Brain pericyte (primary cell): ENCODE measurements around the gene ORC6.

ENCODE experiments used
- DNase-seq: peaks from one replicate; pipeline ENCODE4 v3.0.0-alpha.2; 2012; ENCODE audit warnings: low read depth, low spot score

The ORC6 gene

GRCh38 chr16:46700048-46700447, 10.6 kb downstream of the ORC6 start:
- DNase-seq = no peak

- DNase-seq = no peak
Measured at GRCh38 chr16:46701615-46702014, 12.2 kb downstream of the ORC6 start.

GRCh38 chr16:46702030-46702429, 12.6 kb downstream of the ORC6 start:
- no peak for DNase-seq

DNA sequence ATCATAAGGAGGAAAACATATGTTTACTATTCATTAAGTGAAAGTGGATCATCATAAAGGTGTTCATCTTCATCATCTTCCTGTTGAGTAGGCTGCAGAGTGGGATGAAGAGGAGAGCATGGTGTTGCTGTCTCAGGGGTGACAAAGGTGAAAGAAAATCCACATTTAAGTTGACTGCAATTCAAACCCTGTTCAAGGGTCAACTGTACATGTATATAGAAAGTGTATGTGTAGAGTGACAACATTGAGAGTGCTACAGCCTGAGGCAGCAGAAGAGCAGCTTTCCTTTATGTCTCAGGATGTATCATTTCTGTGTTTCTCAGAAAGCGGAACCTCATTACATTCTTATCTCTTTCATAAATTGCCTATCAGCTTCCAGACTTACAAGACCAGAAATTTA, 17.2 kb downstream of the ORC6 start:
- DNase-seq = no peak

GRCh38 chr16:46709469-46710005, 20.1 kb downstream of the ORC6 start:
- no peak for DNase-seq

DNA sequence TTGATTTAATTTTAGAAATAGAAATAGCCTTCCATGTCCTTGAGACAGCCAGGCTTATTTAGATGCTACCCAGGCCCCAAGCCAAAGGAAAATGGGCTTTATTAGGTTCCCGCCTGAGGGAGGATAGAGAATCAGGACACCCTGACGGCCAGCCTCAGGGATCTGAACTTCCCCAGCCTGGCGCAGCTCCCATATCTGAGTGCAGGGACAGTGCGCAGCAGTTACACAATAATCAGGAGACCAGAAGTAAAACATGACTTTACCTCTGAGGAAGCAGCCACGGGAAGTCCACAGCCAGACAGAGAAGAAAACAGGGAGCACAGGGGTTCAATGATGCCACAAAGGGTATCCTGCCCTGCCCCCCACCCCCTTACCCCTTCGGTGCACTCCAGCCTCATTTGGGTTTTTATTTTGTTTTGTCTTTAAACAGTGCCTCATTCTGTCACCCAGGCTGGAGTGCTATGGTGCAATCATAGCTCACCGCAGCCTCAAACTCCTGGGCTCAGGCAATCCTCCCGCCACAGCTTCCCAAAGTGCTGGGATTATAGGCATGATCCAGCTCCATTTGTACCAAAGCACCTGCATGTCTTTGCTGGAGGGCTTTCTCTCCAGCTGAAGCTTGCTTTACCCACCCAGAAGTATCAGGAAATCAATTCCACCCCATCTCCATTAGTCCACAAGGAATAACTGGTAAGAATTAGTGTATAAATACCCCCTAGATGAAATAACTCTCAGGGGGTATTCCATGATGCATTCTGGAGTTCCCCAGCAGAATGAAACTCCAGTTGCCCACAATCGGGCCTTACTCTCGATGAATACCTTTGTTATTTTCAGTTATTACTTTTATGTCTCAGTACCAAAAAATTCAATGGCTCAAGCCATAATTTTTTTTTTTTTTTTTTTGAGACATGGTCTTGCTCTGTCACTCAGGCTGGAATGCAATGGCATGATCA, 21.9 kb downstream of the ORC6 start:
- no peak for DNase-seq

DNA sequence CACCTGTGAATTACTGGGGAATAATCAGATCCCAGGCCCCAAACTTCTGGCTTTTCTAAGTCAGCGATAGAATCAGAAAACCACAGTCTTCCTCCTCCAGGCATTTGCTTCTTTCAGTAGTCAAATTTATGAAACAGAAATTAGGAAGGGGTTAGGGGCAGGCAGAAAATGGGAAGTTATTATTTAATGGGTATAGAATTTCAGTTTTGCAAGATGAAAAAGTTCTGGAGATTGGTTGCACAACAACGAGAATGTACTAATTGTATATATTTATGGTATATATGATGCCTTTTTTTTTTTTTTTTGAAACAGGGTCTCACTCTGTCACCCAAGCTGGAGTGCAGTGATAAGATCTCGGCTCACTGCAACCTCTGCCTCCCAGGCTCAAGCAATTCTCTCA, 23.5 kb downstream of the ORC6 start:
- DNase-seq = no peak

- no peak for DNase-seq
Measured at GRCh38 chr16:46713634-46714033, 24.2 kb downstream of the ORC6 start.

DNA sequence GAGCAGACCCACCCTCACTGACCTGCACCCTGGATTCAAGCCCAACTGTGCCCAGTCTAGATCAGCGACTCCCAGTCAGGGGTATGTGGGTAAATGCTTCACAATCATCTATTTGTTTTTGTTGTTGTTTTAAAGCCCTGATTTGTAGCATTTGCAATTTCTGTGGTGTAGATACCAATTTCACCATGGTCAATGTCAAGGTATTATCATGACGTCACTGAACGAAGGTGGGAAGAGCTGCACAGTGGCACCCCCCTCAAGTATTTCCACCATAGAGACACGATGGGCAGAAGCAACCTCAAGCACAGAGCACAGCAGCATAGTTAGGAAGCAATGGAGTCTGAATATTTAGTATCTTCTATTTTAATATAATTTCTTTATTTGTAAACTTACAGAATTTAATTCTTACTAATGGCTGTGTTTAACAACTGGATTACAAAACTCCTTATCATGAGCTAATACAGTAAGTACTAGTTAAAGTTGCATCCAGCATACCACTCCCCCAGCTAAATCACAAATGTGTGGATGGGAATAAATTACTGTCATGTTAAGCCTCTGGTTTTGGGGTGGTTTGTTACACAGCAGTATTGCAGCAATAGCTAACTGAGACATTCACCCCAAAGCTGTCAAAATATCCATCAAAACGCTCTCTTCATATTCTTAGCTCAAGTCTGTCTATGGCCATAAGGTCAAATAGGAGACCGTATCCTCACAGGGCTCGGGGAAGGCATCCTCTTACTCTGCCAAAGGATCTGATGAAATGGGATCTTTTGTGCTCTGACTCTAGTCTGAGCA, 25.5 kb downstream of the ORC6 start:
- DNase-seq = no peak

- no peak for DNase-seq
Measured at GRCh38 chr16:46715769-46716305, 26.4 kb downstream of the ORC6 start.

GRCh38 chr16:46717692-46718091, 28.2 kb downstream of the ORC6 start:
- DNase-seq = no peak

DNA sequence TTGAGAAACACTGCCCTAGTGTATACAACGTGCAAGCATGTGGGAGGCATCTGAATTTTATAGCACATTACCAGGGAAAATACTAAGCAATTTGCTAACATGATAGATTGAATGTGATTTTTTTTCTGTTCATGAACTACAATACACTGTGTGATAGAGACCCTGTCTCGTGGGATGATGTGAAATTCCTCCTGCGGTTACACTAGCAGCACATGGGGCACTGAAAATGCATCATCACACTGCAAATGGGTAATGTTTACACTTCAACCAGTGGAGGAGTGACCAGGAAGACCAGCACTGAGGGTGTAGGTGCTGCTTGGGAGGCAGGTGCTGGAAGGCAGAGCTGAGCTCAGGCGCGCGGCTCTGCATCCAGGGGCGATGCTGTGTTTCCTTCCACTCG, 28.8 kb downstream of the ORC6 start:
- no peak for DNase-seq

DNA sequence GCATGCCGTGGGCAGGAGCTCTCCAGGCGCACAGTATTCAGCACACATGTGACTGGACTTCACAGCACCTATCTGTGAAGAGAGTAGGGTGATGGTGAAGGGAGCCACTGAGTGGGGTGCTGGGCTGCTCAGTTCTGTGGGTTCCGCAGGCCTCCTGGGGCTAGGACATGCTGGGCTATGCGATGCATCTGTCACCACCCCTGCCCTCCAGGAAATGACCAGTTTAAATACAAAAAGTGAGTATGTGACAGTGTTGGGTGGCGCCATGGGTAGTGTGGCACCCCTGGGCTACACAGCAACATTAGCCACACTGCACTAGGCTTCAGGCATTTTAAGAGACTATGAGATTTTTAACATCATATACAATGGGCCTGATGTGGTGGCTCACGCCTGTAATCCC, 30.1 kb downstream of the ORC6 start:
- DNase-seq = no peak

DNA sequence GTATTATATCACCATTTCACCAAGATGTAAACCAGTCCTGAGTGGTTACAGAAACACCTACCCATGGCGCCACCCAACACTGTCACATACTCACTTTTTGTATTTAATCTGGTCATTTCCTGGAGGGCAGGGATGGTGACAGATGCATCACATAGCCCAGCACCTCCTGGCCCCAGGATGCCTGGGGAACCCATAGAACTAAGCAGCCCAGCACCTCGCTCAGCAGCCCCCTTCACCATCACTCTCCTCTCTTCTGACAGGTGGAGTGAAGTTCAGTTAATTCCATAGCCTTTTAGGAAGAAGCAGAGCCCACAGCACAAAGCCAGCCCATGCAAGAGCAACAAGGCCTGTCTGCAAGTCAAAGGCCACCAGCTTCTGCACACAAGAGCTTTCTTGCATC, 31.2 kb downstream of the ORC6 start:
- no peak for DNase-seq

DNA sequence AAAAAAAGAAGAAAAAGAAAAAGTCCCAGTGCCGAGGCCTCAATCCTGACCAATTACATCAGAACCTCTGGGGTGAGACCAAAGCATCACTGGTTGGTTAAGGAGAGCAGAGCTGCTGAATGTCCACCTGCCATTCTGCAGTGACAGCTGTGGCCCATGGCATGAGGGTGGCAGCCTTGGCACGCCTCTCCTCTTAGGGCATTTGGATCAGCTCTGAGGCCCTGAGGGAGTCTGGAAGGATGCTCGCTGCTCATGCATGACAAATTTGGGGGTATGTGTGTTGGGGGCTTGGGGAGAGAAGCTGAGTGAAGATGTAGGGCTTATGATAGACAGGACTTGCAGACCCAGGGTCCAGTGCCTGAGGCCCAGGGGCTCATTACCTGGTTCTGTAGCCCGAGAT, 32.4 kb downstream of the ORC6 start:
- DNase-seq = no peak

DNA sequence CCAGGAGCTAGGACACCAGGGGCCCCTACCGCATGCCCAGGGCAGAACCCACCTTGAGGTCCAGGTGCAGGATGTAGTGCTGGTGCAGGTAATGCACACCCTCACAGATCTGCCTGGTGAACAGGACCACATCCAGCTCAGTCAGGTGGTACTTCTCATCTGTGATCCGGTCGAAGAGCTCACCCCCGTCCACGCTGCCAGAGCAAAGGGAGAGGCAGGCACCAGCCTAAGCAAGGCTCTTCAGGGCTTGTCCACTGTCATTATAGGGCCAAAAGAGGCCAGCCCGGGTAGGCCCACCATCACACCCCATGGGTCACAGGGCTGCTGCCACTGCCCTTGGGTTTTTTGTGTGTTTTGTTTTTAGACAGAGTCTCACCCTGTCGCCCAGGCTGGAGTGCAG, 37.7 kb downstream of the ORC6 start:
- DNase-seq = no peak

DNA sequence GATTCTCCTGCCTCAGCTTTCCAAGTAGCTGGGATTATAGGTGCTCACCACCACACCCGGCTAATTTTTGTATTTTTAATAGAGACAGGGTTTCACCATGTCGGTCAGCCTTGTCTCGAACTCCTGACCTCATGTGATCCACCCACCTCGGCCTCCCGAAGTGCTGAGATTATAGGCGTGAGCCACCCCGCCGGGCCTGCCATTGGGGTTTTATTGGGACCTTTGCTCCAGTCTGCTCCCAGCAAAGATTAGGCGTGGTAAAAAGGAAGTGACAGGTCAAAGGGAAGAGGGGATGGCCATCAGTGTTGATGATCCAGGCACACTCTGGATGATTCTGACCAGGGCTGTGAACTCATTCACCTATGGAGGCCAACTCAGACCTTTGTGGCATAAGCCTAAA, 38.2 kb downstream of the ORC6 start:
- DNase-seq = no peak

- DNase-seq = no peak
Measured at GRCh38 chr16:46728806-46729205, 39.3 kb downstream of the ORC6 start.

DNA sequence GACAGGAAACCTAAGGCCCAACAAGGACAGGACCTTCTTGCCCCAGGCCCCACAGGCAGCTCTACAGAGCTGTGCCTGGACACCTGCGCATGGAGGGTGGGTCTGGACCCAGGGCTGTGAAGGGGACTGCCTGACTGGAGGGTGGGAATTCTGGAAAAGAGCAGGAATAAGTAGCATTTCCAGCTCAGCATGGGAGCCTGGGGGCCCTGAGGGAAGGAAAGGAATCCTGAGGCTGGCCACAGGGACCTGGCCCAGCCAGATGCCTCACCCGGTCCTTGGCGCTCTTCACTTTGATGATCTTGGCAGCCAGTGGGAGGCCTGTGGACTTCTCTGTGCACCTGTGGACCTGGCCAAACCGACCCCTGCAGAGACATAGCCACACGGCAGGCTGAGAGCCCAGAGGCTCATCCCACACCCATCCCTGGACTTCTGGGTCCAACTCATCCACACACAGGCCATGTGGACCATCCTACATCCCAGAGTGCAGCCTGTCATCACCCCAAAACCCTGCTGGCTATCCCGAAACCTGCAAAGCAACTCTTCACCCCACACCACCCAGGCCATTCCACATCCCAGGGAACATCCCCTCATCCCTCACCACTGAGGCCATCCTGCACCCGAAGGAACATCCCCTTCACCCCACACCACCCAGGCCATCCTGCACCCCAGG, 40.0 kb downstream of the ORC6 start:
- no peak for DNase-seq

DNA sequence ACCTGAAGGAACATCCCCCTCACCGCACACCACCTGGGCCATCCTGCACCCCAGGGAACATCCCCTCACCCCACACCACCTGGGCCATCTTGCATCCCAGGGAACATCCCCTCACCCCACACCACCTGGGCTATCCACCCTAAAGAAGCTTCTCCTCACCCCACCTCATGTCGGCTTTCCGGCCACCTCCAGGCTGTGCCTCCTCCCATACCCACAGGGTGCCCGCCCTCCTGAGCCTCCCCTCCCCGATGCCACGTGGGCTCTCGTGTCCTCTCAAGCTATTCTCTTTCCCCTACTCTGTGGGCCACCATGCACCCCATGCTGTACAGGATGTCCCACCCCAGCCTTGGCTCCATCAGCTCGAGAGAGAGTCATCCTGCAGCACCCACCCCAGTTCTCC, 40.7 kb downstream of the ORC6 start:
- no peak for DNase-seq

GRCh38 chr16:46730801-46731690, 41.6 kb downstream of the ORC6 start:
- no peak for DNase-seq
